PC-3 (cell line): ENCODE results near the gene UBXN2A. TPM values are rescaled to one million over a fixed set of nuclear protein-coding genes. Genes with fewer than 3 reads are reported as not detected.

Source experiments
- ATAC-seq: fragments of 200-7000 bp; cut with Tn5 transposase; 2 replicates; pipeline ENCODE4 v1.9.1; 2020; ENCODE audit warnings: mild to moderate bottlenecking, moderate library complexity
- BruUV-seq: library from RNA; stranded (reverse); fragments of 400-500 nt; replicated peaks from 2 replicates; lab custom pipeline; 2021; lab: Mats Ljungman, UMichigan
- CTCF ChIA-PET: fragments of 300-600 bp; sonication (Branson Sonifier 250); formaldehyde crosslinking; loops from one replicate; lab custom pipeline; 2022; ENCODE audit warnings: antibody characterized with exemption; lab: Charles Lee
- POLR2A ChIA-PET: fragments of 300-600 bp; sonication (Branson Sonifier 250); formaldehyde crosslinking; loops from one replicate; lab custom pipeline; 2022; ENCODE audit warnings: antibody characterized with exemption; ENCODE audit not compliant: unreplicated experiment; lab: Charles Lee
- DNase-seq: peaks from one replicate; pipeline ENCODE4 v3.0.0-alpha.2; 2015
- H2AFZ ChIP-seq: fragments of 300-600 bp; sonication (generic); 2 replicates; pipeline ENCODE4 v1.6.0; 2016; ENCODE audit warnings: antibody characterized with exemption, low read length
- H3F3A ChIP-seq: fragments of 300-600 bp; sonication (generic); one replicate; pipeline ENCODE4 v1.6.0; 2017; ENCODE audit warnings: antibody characterized with exemption, low read length, control low read depth, mild to moderate bottlenecking; ENCODE audit not compliant: unreplicated experiment
- H3K27ac ChIP-seq: fragments of 300-600 bp; sonication (generic); 2 replicates; pipeline ENCODE4 v1.5.1; 2016; ENCODE audit warnings: mild to moderate bottlenecking, low read length
- H3K27me3 ChIP-seq: fragments of 300-600 bp; sonication (generic); 2 replicates; pipeline ENCODE4 v1.6.1; 2016; ENCODE audit warnings: low read length, mixed read lengths
- H3K36me3 ChIP-seq: fragments of 300-600 bp; sonication (generic); 2 replicates; pipeline ENCODE4 v1.6.1; 2016; ENCODE audit warnings: low read depth, mixed run types, low read length, mixed read lengths
- H3K4me1 ChIP-seq: fragments of 300-600 bp; sonication (generic); 2 replicates; pipeline ENCODE4 v1.5.1; 2016; ENCODE audit warnings: low read length; ENCODE audit not compliant: insufficient read depth
- H3K4me2 ChIP-seq: fragments of 300-600 bp; sonication (generic); 2 replicates; pipeline ENCODE4 v1.6.0; 2016; ENCODE audit warnings: low read length
- H3K4me3 ChIP-seq: fragments of 300-600 bp; sonication (generic); 2 replicates; pipeline ENCODE4 v1.5.1; 2016; ENCODE audit warnings: mild to moderate bottlenecking, low read length, mixed read lengths
- H3K79me2 ChIP-seq: fragments of 300-600 bp; sonication (generic); 2 replicates; pipeline ENCODE4 v1.6.1; 2017; ENCODE audit warnings: low read length, mixed read lengths
- H3K9ac ChIP-seq: fragments of 300-600 bp; sonication (generic); 2 replicates; pipeline ENCODE4 v1.6.0; 2016; ENCODE audit warnings: mild to moderate bottlenecking, low read length
- H3K9me2 ChIP-seq: fragments of 300-600 bp; sonication (generic); replicated peaks from 2 replicates; pipeline ENCODE4 v1.6.1; 2016; ENCODE audit warnings: mixed run types, low read length, mixed read lengths
- H3K9me3 ChIP-seq: fragments of 300-600 bp; sonication (generic); 2 replicates; pipeline ENCODE4 v1.6.1; 2016; ENCODE audit warnings: low read length, mixed read lengths
- H4K20me1 ChIP-seq: fragments of 300-600 bp; sonication (generic); 2 replicates; pipeline ENCODE4 v1.6.1; 2016; ENCODE audit warnings: low read length, mixed read lengths
- CTCF ChIP-seq: fragments of 300-600 bp; sonication (generic); conservative IDR thresholded peaks from 2 replicates; pipeline ENCODE4 v1.5.1; 2017; ENCODE audit warnings: antibody characterized with exemption, low read depth, mild to moderate bottlenecking, low read length
- EZH2 ChIP-seq: fragments of 300-600 bp; sonication (generic); IDR thresholded peaks from one replicate; pipeline ENCODE4 v1.6.1; 2017; ENCODE audit warnings: antibody characterized with exemption, mild to moderate bottlenecking, low read length; ENCODE audit not compliant: unreplicated experiment
- EZH2phosphoT487 ChIP-seq: fragments of 300-600 bp; sonication (generic); IDR thresholded peaks from 2 replicates; pipeline ENCODE4 v1.6.1; 2018; ENCODE audit warnings: mild to moderate bottlenecking, antibody characterized with exemption, low read length, borderline replicate concordance
- intact Hi-C: fragments of 100-400 bp; cut with micrococcal nuclease; formaldehyde crosslinking; loops from 2 replicates; pipeline ENCODE4 v1.9.0; 2023
- total RNA-seq: library from RNA; depleted of rRNA; stranded (reverse); fragments of >200 nt; gene quantifications from 2 replicates; pipeline ENCODE4 v1.2.3, GENCODE V29; 2014

The UBXN2A gene
- total RNA-seq, 1 experiment from 2014 or later = 15.4 TPM

GRCh38 chr2:24018241-24018640 lies 78.0 kb downstream of the UBXN2A start:
- CTCF ChIA-PET = no interaction called here
- Histone ChIP-seq H3K4me2 (no peak overlapping the region), H3K27ac (no peak overlapping the region), H2AFZ (no peak overlapping the region), H3K27me3 (no peaks in the 10 kb centered on the region), H3K4me3 (no peak overlapping the region), H3K36me3 (no peaks in the 10 kb centered on the region), H3K9ac (no peak overlapping the region), H3K9me3 (no peaks in the 10 kb centered on the region), H3K79me2 (no peaks in the 10 kb centered on the region), H3K9me2 (no peaks in the 10 kb centered on the region), H3K4me1 (peaks cover 46% of the 10 kb centered on the region), H3F3A (no peaks in the 10 kb centered on the region), H4K20me1 (no peaks in the 10 kb centered on the region)
- intact Hi-C loops = no loop called here
- ATAC-seq = no peak
- BruUV-seq = no TSS peak
- POLR2A ChIA-PET = no interaction called here
- no peak for DNase-seq
- TF ChIP-seq EZH2phosphoT487 = no peak
- no peak for TF ChIP-seq CTCF
- no peak for TF ChIP-seq EZH2

- ATAC-seq (no peak), DNase-seq (no peak)
- BruUV-seq = no TSS peak
- intact Hi-C loops = no loop called here
- TF ChIP-seq EZH2 = no peak
- no peak for TF ChIP-seq EZH2phosphoT487
- no peak for TF ChIP-seq CTCF
- Histone ChIP-seq H3K4me2 (no peak overlapping the region), H3K9me2 (no peaks in the 10 kb centered on the region), H3K79me2 (no peaks in the 10 kb centered on the region), H3K9me3 (no peaks in the 10 kb centered on the region), H3K4me1 (peaks cover 42% of the 10 kb centered on the region), H2AFZ (no peak overlapping the region), H3K36me3 (no peaks in the 10 kb centered on the region; the same call in 1 of the 2 replicates), H3F3A (no peaks in the 10 kb centered on the region), H3K27ac (no peak overlapping the region), H4K20me1 (no peaks in the 10 kb centered on the region), H3K9ac (no peak overlapping the region), H3K27me3 (no peaks in the 10 kb centered on the region), H3K4me3 (no peak overlapping the region)
- ChIA-PET CTCF (no interaction called here), POLR2A (no interaction called here)
These were observed 79.5 kb downstream of the UBXN2A start for GRCh38 chr2:24019729-24020128.

DNA sequence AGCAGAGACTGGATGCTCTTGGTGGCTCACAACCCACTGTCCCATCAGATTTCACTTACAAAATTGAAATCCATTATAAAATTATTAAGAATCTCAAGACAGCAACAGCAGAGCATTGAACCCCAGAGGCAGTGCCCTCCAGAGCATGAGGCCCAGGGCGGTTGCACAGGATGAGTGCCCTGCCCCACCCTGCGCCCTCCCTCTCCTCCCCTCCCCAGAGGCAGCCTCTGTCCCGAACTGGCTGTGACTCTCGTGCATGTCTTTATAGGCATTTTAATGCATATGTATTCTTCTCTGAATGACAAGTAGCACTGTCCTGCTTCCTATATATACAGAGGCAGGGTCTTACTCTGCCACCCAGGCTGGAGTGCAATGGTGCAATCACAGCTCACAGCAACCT lies 80.0 kb downstream of the UBXN2A start:
- Histone ChIP-seq H3K9me2 (no peaks in the 10 kb centered on the region), H3K36me3 (no peaks in the 10 kb centered on the region; the same call in 1 of the 2 replicates), H2AFZ (no peak overlapping the region), H3K27me3 (no peaks in the 10 kb centered on the region), H3K4me2 (no peak overlapping the region), H3K27ac (no peak overlapping the region), H4K20me1 (no peaks in the 10 kb centered on the region), H3K9me3 (no peaks in the 10 kb centered on the region), H3K4me1 (peaks cover 37% of the 10 kb centered on the region), H3F3A (no peaks in the 10 kb centered on the region), H3K9ac (no peak overlapping the region), H3K79me2 (no peaks in the 10 kb centered on the region), H3K4me3 (no peak overlapping the region)
- POLR2A ChIA-PET = no interaction called here
- TF ChIP-seq CTCF = no peak
- TF ChIP-seq EZH2phosphoT487 = no peak
- TF ChIP-seq EZH2 = no peak
- intact Hi-C loops = no loop called here
- ATAC-seq (no peak), DNase-seq (no peak)
- CTCF ChIA-PET = no interaction called here
- BruUV-seq = no TSS peak
